DOHH2 (cell line): Measurements from ENCODE around the gene AIRE.

Experiments used
- CTCF ChIP-seq: fragments of 200-600 bp; sonication (generic); IDR thresholded peaks from one replicate; pipeline ENCODE4 v1.5.1; 2014; ENCODE audit warnings: antibody characterized with exemption, mild to moderate bottlenecking, low read depth, low read length; ENCODE audit not compliant: poor library complexity, severe bottlenecking
- EZH2phosphoT487 ChIP-seq: fragments of 200-600 bp; sonication (generic); IDR thresholded peaks from 2 replicates; pipeline ENCODE4 v1.6.1; 2017; ENCODE audit warnings: borderline replicate concordance, mild to moderate bottlenecking, antibody characterized with exemption, low read length, moderate library complexity, mixed read lengths

- TF ChIP-seq CTCF: no peak
- no peak for TF ChIP-seq EZH2phosphoT487
These were observed 2.8 kb downstream of the AIRE start for GRCh38 chr21:44288251-44289110.
